ENCODE results near the gene TSC1. TPM values are rescaled to one million over a fixed set of nuclear protein-coding genes. Genes with fewer than 3 reads are reported as not detected.
A peak's percentile ranks its signal among the peaks of the same experiment; 100 is the strongest.

TSC1 gene
- total RNA-seq (ENCODE audit: low replicate concordance), result 44.9 and 64.9 TPM in 2 replicates

- peak within 1 kb of the TSS; percentile 100 for H3K27ac Mint-ChIP-seq
- H3K4me1 ChIP-seq, result peaks cover 10% of the 10 kb centered on the region
- TF ChIP-seq EZH2 (IDR thresholded peaks at IDR 0.05) (no peak), EZH2phosphoT487 (IDR thresholded peaks at IDR 0.05) (no peak)
- TF ChIP-seq, protein P1, sequence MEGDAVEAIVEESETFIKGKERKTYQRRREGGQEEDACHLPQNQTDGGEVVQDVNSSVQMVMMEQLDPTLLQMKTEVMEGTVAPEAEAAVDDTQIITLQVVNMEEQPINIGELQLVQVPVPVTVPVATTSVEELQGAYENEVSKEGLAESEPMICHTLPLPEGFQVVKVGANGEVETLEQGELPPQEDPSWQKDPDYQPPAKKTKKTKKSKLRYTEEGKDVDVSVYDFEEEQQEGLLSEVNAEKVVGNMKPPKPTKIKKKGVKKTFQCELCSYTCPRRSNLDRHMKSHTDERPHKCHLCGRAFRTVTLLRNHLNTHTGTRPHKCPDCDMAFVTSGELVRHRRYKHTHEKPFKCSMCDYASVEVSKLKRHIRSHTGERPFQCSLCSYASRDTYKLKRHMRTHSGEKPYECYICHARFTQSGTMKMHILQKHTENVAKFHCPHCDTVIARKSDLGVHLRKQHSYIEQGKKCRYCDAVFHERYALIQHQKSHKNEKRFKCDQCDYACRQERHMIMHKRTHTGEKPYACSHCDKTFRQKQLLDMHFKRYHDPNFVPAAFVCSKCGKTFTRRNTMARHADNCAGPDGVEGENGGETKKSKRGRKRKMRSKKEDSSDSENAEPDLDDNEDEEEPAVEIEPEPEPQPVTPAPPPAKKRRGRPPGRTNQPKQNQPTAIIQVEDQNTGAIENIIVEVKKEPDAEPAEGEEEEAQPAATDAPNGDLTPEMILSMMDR (IDR thresholded peaks at IDR 0.05), result no peak
- peak within 1 kb of the TSS; percentile 98 for H3K9ac ChIP-seq
- peaks cover 4% of the 10 kb centered on the region for H3F3A ChIP-seq (ENCODE audit: low read depth)
- peak within 1 kb of the TSS; percentile 91 for H3K4me2 ChIP-seq
- peaks cover 47% of the 10 kb centered on the region for H3K79me2 ChIP-seq (ENCODE audit: low read depth)
- peaks cover 27% of the 10 kb centered on the region for H4K20me1 ChIP-seq (ENCODE audit: low read depth)
- no peaks in the 10 kb centered on the region for H3K27me3 ChIP-seq
- H3K9me3 ChIP-seq (ENCODE audit: low read depth), result no peaks in the 10 kb centered on the region
- no peaks in the 10 kb centered on the region for H3K9me3 Mint-ChIP-seq
- no peaks in the 10 kb centered on the region for H3K36me3 Mint-ChIP-seq
- peak within 1 kb of the TSS; percentile 99 for H3K27ac ChIP-seq
- no peaks in the 10 kb centered on the region for H3K36me3 ChIP-seq
- H3K4me3 Mint-ChIP-seq, result peak within 1 kb of the TSS; percentile 98
- peak within 1 kb of the TSS; percentile 99 for H2AFZ ChIP-seq (replicated peaks)
- H3K4me1 Mint-ChIP-seq, result peaks cover 32% of the 10 kb centered on the region
- peaks cover 8% of the 10 kb centered on the region for H3K27me3 Mint-ChIP-seq (ENCODE audit: insufficient read depth, low read depth)
- DNase-seq (ENCODE audit: low spot score), result peak; percentile 98
- H3K4me3 ChIP-seq, result peak within 1 kb of the TSS; percentile 92
Observed at GRCh38 chr9:132944294-132945185, at the start of gene TSC1. Gene TSC1, minus strand, starts transcription at chr9:132944616. Its CDS starts 15,744 bp downstream, at chr9:132928872.

GRCh38 chr9:132993511-132993939 is 49.1 kb upstream of the TSC1 start:
- H3K27me3 Mint-ChIP-seq (ENCODE audit: insufficient read depth, low read depth), result peaks cover 13% of the 10 kb centered on the region

GRCh38 chr9:132991351-132992300 is 47.2 kb upstream of the TSC1 start:
- Histone ChIP-seq H3K4me1 (peaks cover 9% of the 10 kb centered on the region), H4K20me1 (ENCODE audit: low read depth) (no peaks in the 10 kb centered on the region), H3K79me2 (ENCODE audit: low read depth) (no peaks in the 10 kb centered on the region), H2AFZ (replicated peaks) (no peak overlapping the region), H3K27me3 (no peaks in the 10 kb centered on the region), H3K4me2 (no peak overlapping the region), H3K4me3 (no peak overlapping the region), H3K9ac (no peak overlapping the region), H3K9me3 (ENCODE audit: low read depth) (no peaks in the 10 kb centered on the region), H3F3A (ENCODE audit: low read depth) (no peaks in the 10 kb centered on the region), H3K27ac (no peak overlapping the region), H3K36me3 (no peaks in the 10 kb centered on the region)
- no peaks in the 10 kb centered on the region for H3K36me3 Mint-ChIP-seq
- peaks cover 13% of the 10 kb centered on the region for H3K27me3 Mint-ChIP-seq (ENCODE audit: insufficient read depth, low read depth)
- H3K4me3 Mint-ChIP-seq, result no peak overlapping the region
- peaks cover 8% of the 10 kb centered on the region for H3K4me1 Mint-ChIP-seq
- TF ChIP-seq, protein P1 (IDR thresholded peaks at IDR 0.05), result no peak
- TF ChIP-seq EZH2phosphoT487 (IDR thresholded peaks at IDR 0.05), result no peak
- no peak for TF ChIP-seq EZH2 (IDR thresholded peaks at IDR 0.05)
- no peak for DNase-seq (ENCODE audit: low spot score)
- H3K9me3 Mint-ChIP-seq, result peaks cover 2% of the 10 kb centered on the region
- H3K27ac Mint-ChIP-seq, result no peak overlapping the region

More at GRCh38 chr9:132993511-132993939, 49.1 kb upstream of the TSC1 start:
- Mint-ChIP-seq H3K27ac (no peak overlapping the region), H3K36me3 (no peaks in the 10 kb centered on the region), H3K4me3 (no peak overlapping the region), H3K4me1 (peaks cover 10% of the 10 kb centered on the region), H3K9me3 (peaks cover 2% of the 10 kb centered on the region)
- TF ChIP-seq EZH2phosphoT487 (IDR thresholded peaks at IDR 0.05) (no peak), EZH2 (IDR thresholded peaks at IDR 0.05) (no peak)
- TF ChIP-seq, protein P1 (IDR thresholded peaks at IDR 0.05), result no peak
- no peak overlapping the region for H3K4me3 ChIP-seq
- no peak overlapping the region for H3K27ac ChIP-seq
- H3K27me3 ChIP-seq, result no peaks in the 10 kb centered on the region
- no peaks in the 10 kb centered on the region for H3K79me2 ChIP-seq (ENCODE audit: low read depth)
- no peaks in the 10 kb centered on the region for H4K20me1 ChIP-seq (ENCODE audit: low read depth)
- H3F3A ChIP-seq (ENCODE audit: low read depth), result no peaks in the 10 kb centered on the region
- H2AFZ ChIP-seq (replicated peaks), result no peak overlapping the region
- no peaks in the 10 kb centered on the region for H3K9me3 ChIP-seq (ENCODE audit: low read depth)
- H3K4me2 ChIP-seq, result no peak overlapping the region
- DNase-seq (ENCODE audit: low spot score), result no peak
- no peak overlapping the region for H3K9ac ChIP-seq
- peaks cover 9% of the 10 kb centered on the region for H3K4me1 ChIP-seq
- H3K36me3 ChIP-seq, result no peaks in the 10 kb centered on the region

All from neural progenitor cell (in vitro differentiated cells).